Measurements from ENCODE around the gene ASMTL.

DNA sequence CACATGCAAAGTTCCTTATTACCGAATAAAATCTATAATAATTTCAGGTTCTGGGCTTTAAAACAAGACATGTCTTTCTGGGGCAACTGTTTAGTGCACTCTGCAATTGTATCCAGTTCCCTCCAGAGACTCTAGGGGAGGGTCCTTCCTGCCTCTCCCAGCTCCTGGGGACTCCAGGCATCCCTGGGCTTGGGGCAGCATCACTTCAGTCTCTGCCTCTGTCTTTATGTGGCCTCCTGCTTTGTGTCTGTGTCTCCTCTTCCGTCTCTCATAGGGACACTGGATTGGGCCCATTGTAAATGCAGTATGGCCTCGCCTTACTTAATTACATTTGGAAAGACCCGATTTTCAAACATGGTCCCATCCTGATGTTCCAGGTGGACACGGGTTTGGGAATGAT, 10.9 kb upstream of the ASMTL start:
- TF ChIP-seq, protein P1, sequence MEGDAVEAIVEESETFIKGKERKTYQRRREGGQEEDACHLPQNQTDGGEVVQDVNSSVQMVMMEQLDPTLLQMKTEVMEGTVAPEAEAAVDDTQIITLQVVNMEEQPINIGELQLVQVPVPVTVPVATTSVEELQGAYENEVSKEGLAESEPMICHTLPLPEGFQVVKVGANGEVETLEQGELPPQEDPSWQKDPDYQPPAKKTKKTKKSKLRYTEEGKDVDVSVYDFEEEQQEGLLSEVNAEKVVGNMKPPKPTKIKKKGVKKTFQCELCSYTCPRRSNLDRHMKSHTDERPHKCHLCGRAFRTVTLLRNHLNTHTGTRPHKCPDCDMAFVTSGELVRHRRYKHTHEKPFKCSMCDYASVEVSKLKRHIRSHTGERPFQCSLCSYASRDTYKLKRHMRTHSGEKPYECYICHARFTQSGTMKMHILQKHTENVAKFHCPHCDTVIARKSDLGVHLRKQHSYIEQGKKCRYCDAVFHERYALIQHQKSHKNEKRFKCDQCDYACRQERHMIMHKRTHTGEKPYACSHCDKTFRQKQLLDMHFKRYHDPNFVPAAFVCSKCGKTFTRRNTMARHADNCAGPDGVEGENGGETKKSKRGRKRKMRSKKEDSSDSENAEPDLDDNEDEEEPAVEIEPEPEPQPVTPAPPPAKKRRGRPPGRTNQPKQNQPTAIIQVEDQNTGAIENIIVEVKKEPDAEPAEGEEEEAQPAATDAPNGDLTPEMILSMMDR (IDR thresholded peaks at IDR 0.05; ENCODE audit: insufficient read depth, low read length, poor library complexity, severe bottlenecking) = no peak
- TF ChIP-seq EZH2phosphoT487 (conservative IDR thresholded peaks at IDR 0.05; ENCODE audit: low read length) = no peak

All from SU-DHL-6 (cell line).